CD4-positive, alpha-beta T cell treated with Interleukin-10 for 1 hour (primary cell): ENCODE results near the gene ATP10D.

Experiments used
- DNase-seq: peaks from one replicate; pipeline ENCODE4 v3.0.0-alpha.2; 2020

Gene ATP10D

GRCh38 chr4:47598896-47599295 lies 113.8 kb downstream of the ATP10D start:
- DNase-seq = no peak

GRCh38 chr4:47606482-47606881 lies 121.4 kb downstream of the ATP10D start:
- DNase-seq = no peak

GRCh38 chr4:47612116-47613023 lies 127.3 kb downstream of the ATP10D start:
- no peak for DNase-seq

GRCh38 chr4:47615385-47615784 lies 130.3 kb downstream of the ATP10D start:
- no peak for DNase-seq

GRCh38 chr4:47617607-47618006 lies 132.5 kb downstream of the ATP10D start:
- no peak for DNase-seq

- no peak for DNase-seq
Measured at GRCh38 chr4:47619691-47620090, 134.6 kb downstream of the ATP10D start.

GRCh38 chr4:47621181-47621580 lies 136.1 kb downstream of the ATP10D start:
- DNase-seq = no peak

GRCh38 chr4:47624031-47624441 lies 139.0 kb downstream of the ATP10D start:
- no peak for DNase-seq

GRCh38 chr4:47631161-47631560 lies 146.1 kb downstream of the ATP10D start:
- no peak for DNase-seq

- DNase-seq = no peak
Measured at GRCh38 chr4:47639531-47639930, 154.5 kb downstream of the ATP10D start.

- no peak for DNase-seq
Measured at GRCh38 chr4:47640911-47641310, 155.8 kb downstream of the ATP10D start.

GRCh38 chr4:47641755-47642154 lies 156.7 kb downstream of the ATP10D start:
- DNase-seq = no peak

GRCh38 chr4:47642191-47642830 lies 157.2 kb downstream of the ATP10D start:
- no peak for DNase-seq
